Astrocyte (in vitro differentiated cells and primary cell): ENCODE measurements around the gene ZNF362. TPM values are rescaled to one million over a fixed set of nuclear protein-coding genes. Genes with fewer than 3 reads are reported as not detected.

Source experiments
- DNase-seq: peaks from one replicate; pipeline ENCODE4 v3.0.0-alpha.2; 2010; ENCODE audit warnings: low read depth
- FAIRE-seq: peaks from 2 replicates; lab custom pipeline; 2011; peaks lifted over from hg19 to GRCh38; lab: Jason Lieb, UNC
- H2AFZ ChIP-seq: 2 replicates; pipeline ENCODE4 v1.6.0; 2012; ENCODE audit warnings: low read depth, low read length, inconsistent platforms
- H3K27ac ChIP-seq: 2 replicates; pipeline ENCODE4 v1.5.1; 2011; ENCODE audit warnings: low read depth, low read length, inconsistent platforms
- H3K27me3 ChIP-seq: 2 replicates; pipeline ENCODE4 v1.6.0; 2011; ENCODE audit warnings: low read length, inconsistent platforms; ENCODE audit not compliant: insufficient read depth
- H3K36me3 ChIP-seq: 2 replicates; pipeline ENCODE4 v1.5.1; 2011; ENCODE audit warnings: low read length, inconsistent platforms; ENCODE audit not compliant: insufficient read depth
- H3K4me1 ChIP-seq: 2 replicates; pipeline ENCODE4 v1.5.1; 2011; ENCODE audit warnings: low read length, inconsistent platforms; ENCODE audit not compliant: insufficient read depth
- H3K4me2 ChIP-seq: 2 replicates; pipeline ENCODE4 v1.6.0; 2012; ENCODE audit warnings: low read length, inconsistent platforms
- H3K4me3 ChIP-seq: 2 replicates; pipeline ENCODE4 v1.5.1; 2011; ENCODE audit warnings: low read depth, mild to moderate bottlenecking, low read length, inconsistent platforms; ENCODE audit not compliant: insufficient read depth
- H3K79me2 ChIP-seq: 2 replicates; pipeline ENCODE4 v1.6.0; 2012; ENCODE audit warnings: mild to moderate bottlenecking, low read length, inconsistent platforms; ENCODE audit not compliant: insufficient read depth
- H3K9ac ChIP-seq: 2 replicates; pipeline ENCODE4 v1.6.0; 2012; ENCODE audit warnings: mild to moderate bottlenecking, low read length, inconsistent platforms
- H3K9me3 ChIP-seq: 2 replicates; pipeline ENCODE4 v1.5.1; 2012; ENCODE audit warnings: low read depth, mild to moderate bottlenecking, low read length, inconsistent platforms; ENCODE audit not compliant: insufficient read depth
- H4K20me1 ChIP-seq: 2 replicates; pipeline ENCODE4 v1.6.0; 2012; ENCODE audit warnings: low read length, inconsistent platforms; ENCODE audit not compliant: insufficient read depth
- H3K27ac Mint-ChIP-seq: one replicate; pipeline ENCODE4 v1.8.0; 2021; ENCODE audit warnings: mild to moderate bottlenecking, mixed read lengths; ENCODE audit not compliant: unreplicated experiment
- H3K27me3 Mint-ChIP-seq: one replicate; pipeline ENCODE4 v1.8.0; 2021; ENCODE audit warnings: low read depth, mixed read lengths; ENCODE audit not compliant: unreplicated experiment
- H3K36me3 Mint-ChIP-seq: one replicate; pipeline ENCODE4 v1.8.0; 2021; ENCODE audit warnings: low read depth, mixed read lengths; ENCODE audit not compliant: unreplicated experiment
- H3K4me1 Mint-ChIP-seq: one replicate; pipeline ENCODE4 v1.8.0; 2021; ENCODE audit warnings: low read depth, mixed read lengths; ENCODE audit not compliant: unreplicated experiment
- H3K4me3 Mint-ChIP-seq: one replicate; pipeline ENCODE4 v1.8.0; 2021; ENCODE audit warnings: mild to moderate bottlenecking, moderate library complexity, mixed read lengths; ENCODE audit not compliant: unreplicated experiment
- H3K9me3 Mint-ChIP-seq: one replicate; pipeline ENCODE4 v1.8.0; 2021; ENCODE audit warnings: mild to moderate bottlenecking, mixed read lengths; ENCODE audit not compliant: unreplicated experiment
- CTCF ChIP-seq: IDR thresholded peaks from 2 replicates; pipeline ENCODE4 v1.5.1; 2011; ENCODE audit warnings: low read depth, mild to moderate bottlenecking, inconsistent platforms, low read length, moderate library complexity; ENCODE audit not compliant: insufficient read depth
- EZH2 ChIP-seq: IDR thresholded peaks from 2 replicates; pipeline ENCODE4 v1.6.1; 2012; ENCODE audit warnings: mild to moderate bottlenecking, low read length, inconsistent platforms; ENCODE audit not compliant: insufficient read depth
- total RNA-seq: library from RNA; stranded (reverse); gene quantifications from 2 replicates; pipeline ENCODE4 v1.2.1, GENCODE V29; 2021

Gene ZNF362
- total RNA-seq, 1 donor from 2014 or later: 38.7 TPM

DNA sequence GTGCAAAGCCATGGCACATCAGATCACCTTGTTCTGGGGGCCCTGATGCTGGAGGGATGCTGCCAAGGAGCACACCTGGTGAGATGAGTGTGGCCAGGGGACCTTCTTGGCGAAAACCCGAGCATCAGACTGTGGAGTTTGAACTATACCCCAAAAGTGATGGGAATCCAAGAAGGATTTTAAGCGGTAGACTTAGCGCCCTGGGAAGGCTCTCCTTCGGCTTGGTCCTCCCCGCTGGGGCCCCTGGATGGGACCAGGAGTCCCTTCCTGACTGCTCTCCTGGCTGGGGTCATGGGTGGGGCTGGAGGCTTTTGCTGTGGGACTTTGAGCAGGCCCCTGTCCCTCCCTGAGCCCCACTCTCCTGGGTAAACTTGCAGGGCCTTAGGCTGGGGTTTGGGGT lies 10.5 kb downstream of the ZNF362 start:
- Mint-ChIP-seq H3K36me3 (peaks cover 13% of the 10 kb centered on the region), H3K27me3 (no peaks in the 10 kb centered on the region), H3K4me3 (no peak overlapping the region), H3K4me1 (peaks cover 26% of the 10 kb centered on the region), H3K27ac (no peak overlapping the region), H3K9me3 (no peaks in the 10 kb centered on the region)
- no peak overlapping the region for H3K4me3 ChIP-seq
- H3K9ac ChIP-seq: no peak overlapping the region
- H2AFZ ChIP-seq: no peak overlapping the region
- peaks cover 93% of the 10 kb centered on the region for H4K20me1 ChIP-seq
- TF ChIP-seq EZH2 (no peak), CTCF (no peak)
- H3K4me1 ChIP-seq: no peaks in the 10 kb centered on the region
- no peak overlapping the region for H3K4me2 ChIP-seq
- no peaks in the 10 kb centered on the region for H3K27me3 ChIP-seq
- FAIRE-seq: no peak
- no peaks in the 10 kb centered on the region for H3K9me3 ChIP-seq
- no peaks in the 10 kb centered on the region for H3K36me3 ChIP-seq
- peaks cover 82% of the 10 kb centered on the region for H3K79me2 ChIP-seq
- no peak overlapping the region for H3K27ac ChIP-seq
- no peak for DNase-seq

GRCh38 chr1:33267468-33268205 lies 11.3 kb downstream of the ZNF362 start:
- Histone ChIP-seq H3K79me2 (peaks cover 86% of the 10 kb centered on the region), H3K27ac (no peak overlapping the region), H3K9ac (no peak overlapping the region), H3K27me3 (no peaks in the 10 kb centered on the region), H3K4me1 (no peaks in the 10 kb centered on the region), H3K36me3 (no peaks in the 10 kb centered on the region), H3K4me3 (no peak overlapping the region), H2AFZ (no peak overlapping the region), H4K20me1 (peaks cover 96% of the 10 kb centered on the region), H3K4me2 (no peak overlapping the region), H3K9me3 (no peaks in the 10 kb centered on the region)
- FAIRE-seq: no peak
- H3K36me3 Mint-ChIP-seq: peaks cover 14% of the 10 kb centered on the region
- peaks cover 24% of the 10 kb centered on the region for H3K4me1 Mint-ChIP-seq
- H3K4me3 Mint-ChIP-seq: peak overlapping the region; percentile 11
- H3K27me3 Mint-ChIP-seq: no peaks in the 10 kb centered on the region
- TF ChIP-seq EZH2 (no peak), CTCF (no peak)
- no peak for DNase-seq
- H3K27ac Mint-ChIP-seq: no peak overlapping the region
- H3K9me3 Mint-ChIP-seq: no peaks in the 10 kb centered on the region

GRCh38 chr1:33268457-33268856 lies 12.2 kb downstream of the ZNF362 start:
- no peak overlapping the region for H3K27ac Mint-ChIP-seq
- peaks cover 24% of the 10 kb centered on the region for H3K4me1 Mint-ChIP-seq
- FAIRE-seq: no peak
- Histone ChIP-seq H3K36me3 (no peaks in the 10 kb centered on the region), H3K4me2 (no peak overlapping the region), H3K4me1 (no peaks in the 10 kb centered on the region), H2AFZ (no peak overlapping the region), H3K9me3 (no peaks in the 10 kb centered on the region), H3K4me3 (no peak overlapping the region), H3K9ac (no peak overlapping the region), H3K27ac (no peak overlapping the region), H4K20me1 (peaks cover 98% of the 10 kb centered on the region), H3K79me2 (peaks cover 87% of the 10 kb centered on the region), H3K27me3 (no peaks in the 10 kb centered on the region)
- H3K9me3 Mint-ChIP-seq: no peaks in the 10 kb centered on the region
- H3K4me3 Mint-ChIP-seq: no peak overlapping the region
- DNase-seq: no peak
- no peaks in the 10 kb centered on the region for H3K27me3 Mint-ChIP-seq
- H3K36me3 Mint-ChIP-seq: peaks cover 17% of the 10 kb centered on the region
- TF ChIP-seq CTCF (no peak), EZH2 (no peak)
